T-helper 22 cell (primary cell): ENCODE data around the gene CUTC.
"Not testable (repeated sequence)": the region's sequence is repeated elsewhere in the genome, so short reads cannot be mapped to it uniquely, and the experiment has no call there.

Source experiments
- DNase-seq: peaks from one replicate; pipeline ENCODE4 v3.0.0-alpha.2; 2020; ENCODE audit warnings: low read depth

CUTC gene

GRCh38 chr10:99743841-99744240 is 11.8 kb downstream of the CUTC start:
- DNase-seq: no peak

- DNase-seq: not testable (repeated sequence)
Measured at GRCh38 chr10:99746166-99746565, 14.1 kb downstream of the CUTC start.

GRCh38 chr10:99748823-99749451 is 16.9 kb downstream of the CUTC start:
- DNase-seq: no peak

- DNase-seq: no peak
Measured at GRCh38 chr10:99750641-99751040, 18.6 kb downstream of the CUTC start.

GRCh38 chr10:99754670-99755069 is 22.6 kb downstream of the CUTC start:
- no peak for DNase-seq

- no peak for DNase-seq
Measured at GRCh38 chr10:99756159-99756558, 24.1 kb downstream of the CUTC start.

GRCh38 chr10:99758211-99758891 is 26.3 kb downstream of the CUTC start:
- no peak for DNase-seq

- DNase-seq: no peak
Measured at GRCh38 chr10:99760321-99760720, 28.3 kb downstream of the CUTC start.

GRCh38 chr10:99761365-99761764 is 29.3 kb downstream of the CUTC start:
- DNase-seq: no peak

GRCh38 chr10:99765672-99766301 is 33.8 kb downstream of the CUTC start:
- no peak for DNase-seq

GRCh38 chr10:99766302-99766681 is 34.3 kb downstream of the CUTC start:
- no peak for DNase-seq

GRCh38 chr10:99767901-99768300 is 35.9 kb downstream of the CUTC start:
- DNase-seq: no peak

- no peak for DNase-seq
Measured at GRCh38 chr10:99768556-99768955, 36.5 kb downstream of the CUTC start.

- DNase-seq: no peak
Measured at GRCh38 chr10:99769706-99770105, 37.7 kb downstream of the CUTC start.

GRCh38 chr10:99770408-99771045 is 38.5 kb downstream of the CUTC start:
- no peak for DNase-seq

GRCh38 chr10:99775850-99776249 is 43.8 kb downstream of the CUTC start:
- DNase-seq: no peak

- no peak for DNase-seq
Measured at GRCh38 chr10:99777918-99778714, 46.1 kb downstream of the CUTC start.

- no peak for DNase-seq
Measured at GRCh38 chr10:99779335-99779734, 47.3 kb downstream of the CUTC start.

GRCh38 chr10:99781734-99782429 is 49.8 kb downstream of the CUTC start:
- DNase-seq: no peak

- no peak for DNase-seq
Measured at GRCh38 chr10:99782447-99783286, 50.6 kb downstream of the CUTC start, which contains the start of gene ABCC2. Gene ABCC2 (plus strand): TSS chr10:99782640. CDS start chr10:99782845, 205 bp downstream.
